ENCODE measurements around the gene CALR3. TPM values are rescaled to one million over a fixed set of nuclear protein-coding genes. Genes with fewer than 3 reads are reported as not detected.
A peak's percentile ranks its signal among the peaks of the same experiment; 100 is the strongest.

CALR3 gene
- total RNA-seq, 3 donors from 2014 or later, result not detected

DNA sequence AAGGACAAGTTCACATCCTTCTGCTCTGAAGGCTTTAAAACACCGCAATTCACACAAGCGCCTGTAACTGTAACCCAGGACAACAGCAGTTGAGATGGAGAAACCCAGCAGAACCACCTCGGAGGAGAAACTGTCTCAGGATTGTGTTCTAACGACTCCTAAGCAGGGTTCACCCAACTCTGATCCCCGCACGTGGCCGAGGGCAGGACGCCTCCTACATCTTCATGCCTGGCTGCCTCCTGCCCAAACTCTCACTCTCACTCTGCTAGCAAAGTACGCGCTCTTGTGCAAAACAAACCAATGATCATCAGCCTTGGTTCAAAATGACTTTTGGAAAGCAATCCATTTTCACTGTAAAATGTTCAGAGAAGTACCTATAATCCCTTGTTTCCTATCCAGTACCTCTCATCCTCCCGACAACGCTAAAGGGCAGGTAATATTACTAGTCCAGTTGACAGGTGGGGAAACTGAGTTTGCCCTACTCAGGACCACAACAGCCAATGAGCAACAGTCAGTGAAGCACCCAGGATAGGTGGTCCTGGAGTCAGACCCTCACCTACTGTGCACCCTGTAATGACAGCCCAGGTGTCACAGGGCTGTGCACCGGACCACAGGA is 49.8 kb downstream of the CALR3 start:
- ATAC-seq, result no peak
- Histone ChIP-seq H3K9me3 (no peaks in the 10 kb centered on the region), H3K36me3 (ENCODE audit: low read depth) (no peaks in the 10 kb centered on the region), H3K4me1 (ENCODE audit: low read depth) (peaks cover 23% of the 10 kb centered on the region), H3K4me3 (no peak overlapping the region)
- no peak for DNase-seq
- TF ChIP-seq, protein P1, sequence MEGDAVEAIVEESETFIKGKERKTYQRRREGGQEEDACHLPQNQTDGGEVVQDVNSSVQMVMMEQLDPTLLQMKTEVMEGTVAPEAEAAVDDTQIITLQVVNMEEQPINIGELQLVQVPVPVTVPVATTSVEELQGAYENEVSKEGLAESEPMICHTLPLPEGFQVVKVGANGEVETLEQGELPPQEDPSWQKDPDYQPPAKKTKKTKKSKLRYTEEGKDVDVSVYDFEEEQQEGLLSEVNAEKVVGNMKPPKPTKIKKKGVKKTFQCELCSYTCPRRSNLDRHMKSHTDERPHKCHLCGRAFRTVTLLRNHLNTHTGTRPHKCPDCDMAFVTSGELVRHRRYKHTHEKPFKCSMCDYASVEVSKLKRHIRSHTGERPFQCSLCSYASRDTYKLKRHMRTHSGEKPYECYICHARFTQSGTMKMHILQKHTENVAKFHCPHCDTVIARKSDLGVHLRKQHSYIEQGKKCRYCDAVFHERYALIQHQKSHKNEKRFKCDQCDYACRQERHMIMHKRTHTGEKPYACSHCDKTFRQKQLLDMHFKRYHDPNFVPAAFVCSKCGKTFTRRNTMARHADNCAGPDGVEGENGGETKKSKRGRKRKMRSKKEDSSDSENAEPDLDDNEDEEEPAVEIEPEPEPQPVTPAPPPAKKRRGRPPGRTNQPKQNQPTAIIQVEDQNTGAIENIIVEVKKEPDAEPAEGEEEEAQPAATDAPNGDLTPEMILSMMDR (IDR thresholded peaks at IDR 0.05), result no peak
- intact Hi-C loops (cut with DNase I, micrococcal nuclease), result no loop called here

DNA sequence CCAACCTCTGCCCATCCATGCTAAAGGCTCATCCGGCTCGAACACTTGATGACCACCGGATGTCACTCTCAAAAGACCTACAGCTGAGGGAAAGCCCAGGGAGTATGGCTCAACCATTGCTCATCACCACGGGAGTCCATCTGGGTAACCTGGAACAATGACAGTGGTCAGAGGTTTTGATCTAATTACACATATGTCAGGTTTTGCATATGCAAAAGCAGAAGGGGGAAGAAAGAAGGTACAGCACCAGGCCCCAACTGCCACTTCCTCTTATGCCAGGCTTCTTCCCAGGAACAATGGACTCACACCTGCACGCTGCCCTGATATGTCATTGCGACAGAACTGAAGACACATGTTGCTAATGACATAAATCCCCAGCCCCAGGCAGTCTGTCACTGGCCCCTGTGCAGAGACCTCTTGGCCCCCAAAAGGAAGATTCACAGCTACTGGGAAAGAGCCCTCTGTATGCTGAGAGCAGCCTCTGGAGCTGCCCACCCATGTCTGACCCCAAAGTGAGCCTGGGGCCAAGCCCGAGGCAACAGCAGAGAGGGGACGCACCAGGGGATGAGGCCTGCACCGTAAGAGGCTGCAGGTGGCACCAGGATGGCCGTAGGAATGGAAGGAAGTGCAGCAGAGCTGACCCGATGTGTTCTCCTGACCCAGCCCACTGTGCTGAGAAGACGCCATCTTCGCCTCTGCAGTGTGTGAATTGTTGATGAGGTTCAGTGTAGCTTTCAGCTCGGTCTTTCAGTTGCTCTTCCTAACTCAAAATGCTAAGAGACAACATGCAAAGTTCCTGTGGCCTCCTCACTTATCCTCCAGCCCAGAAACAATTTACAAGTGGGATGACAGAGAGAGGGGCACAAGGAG is 50.5 kb downstream of the CALR3 start:
- TF ChIP-seq, protein P1 (IDR thresholded peaks at IDR 0.05), result no peak
- no peak for DNase-seq
- ATAC-seq, result peak; percentile 49
- Histone ChIP-seq H3K4me3 (no peak overlapping the region), H3K36me3 (ENCODE audit: low read depth) (no peaks in the 10 kb centered on the region), H3K9me3 (no peaks in the 10 kb centered on the region), H3K4me1 (ENCODE audit: low read depth) (peaks cover 23% of the 10 kb centered on the region)
- intact Hi-C loops (cut with DNase I, micrococcal nuclease), result no loop called here

DNA sequence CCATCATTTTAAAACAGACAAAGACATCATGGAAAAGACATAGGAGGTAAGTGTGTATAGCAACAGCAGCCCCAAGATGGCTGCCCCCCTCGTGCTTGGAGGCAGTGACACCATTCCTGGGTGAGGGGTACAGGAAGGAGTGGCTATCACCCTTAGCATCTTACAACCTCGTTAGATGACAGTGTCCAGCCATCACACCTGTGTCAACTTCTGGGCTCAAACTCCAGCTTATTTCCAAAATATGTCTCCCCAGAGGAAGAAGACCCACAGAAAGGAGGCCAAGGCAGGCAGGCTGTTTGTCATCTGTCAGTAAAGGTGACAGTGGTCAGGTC is 51.7 kb downstream of the CALR3 start:
- ATAC-seq, result no peak
- H3K4me1 ChIP-seq (ENCODE audit: low read depth), result peaks cover 23% of the 10 kb centered on the region

DNA sequence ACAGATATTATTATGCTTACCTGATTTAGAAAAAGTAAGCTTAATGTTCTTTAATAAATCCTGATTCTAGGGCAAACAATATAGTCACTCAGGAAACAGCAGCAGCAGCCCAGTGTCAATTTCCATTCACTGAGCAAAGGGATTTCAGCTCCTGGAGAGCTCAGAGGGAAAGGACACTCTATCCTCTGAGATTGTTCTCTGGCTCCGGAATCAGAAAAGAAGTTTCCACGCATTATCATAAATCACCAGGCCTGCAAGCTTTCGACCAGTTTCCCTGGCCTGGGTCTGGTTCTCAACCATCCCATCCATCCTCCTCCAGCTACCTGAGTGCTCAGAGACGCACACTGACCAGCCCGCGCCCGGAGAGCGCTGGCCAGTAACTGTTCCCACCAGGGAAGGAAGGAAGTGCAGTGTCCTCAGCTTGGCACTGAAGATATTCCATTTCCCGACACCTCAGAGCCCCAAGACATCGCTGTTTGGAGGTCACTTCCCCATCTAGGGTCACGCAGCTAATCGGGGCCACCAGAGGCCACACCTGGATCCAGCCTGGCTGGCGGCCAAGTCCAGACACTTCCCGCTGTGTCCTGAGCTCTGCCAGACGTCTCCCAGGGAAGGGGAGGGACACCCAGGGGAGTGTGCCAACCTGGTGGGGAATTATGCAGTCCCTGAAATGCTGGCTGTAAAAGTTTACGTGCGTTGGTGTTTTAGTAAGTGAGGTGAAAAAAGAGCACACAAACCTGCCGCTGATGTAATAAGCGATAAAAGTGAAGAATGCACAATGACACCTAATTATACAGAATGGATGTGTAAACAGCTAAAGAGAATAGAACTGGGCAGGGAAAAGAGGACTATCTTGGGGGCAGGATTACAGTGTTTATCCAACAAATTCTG is 53.3 kb downstream of the CALR3 start:
- TF ChIP-seq, protein P1 (IDR thresholded peaks at IDR 0.05), result no peak
- Histone ChIP-seq H3K4me1 (ENCODE audit: low read depth) (peaks cover 23% of the 10 kb centered on the region), H3K4me3 (no peak overlapping the region), H3K36me3 (ENCODE audit: low read depth) (no peaks in the 10 kb centered on the region), H3K9me3 (no peaks in the 10 kb centered on the region)
- ATAC-seq (peak; percentile 82), DNase-seq (peak; percentile 81 to 89 (median 86))
- intact Hi-C loops (cut with DNase I, micrococcal nuclease), result no loop called here

More for the DNA sequence above, 51.7 kb downstream of the CALR3 start:
- H3K36me3 ChIP-seq (ENCODE audit: low read depth), result no peaks in the 10 kb centered on the region
- no peak overlapping the region for H3K4me3 ChIP-seq
- intact Hi-C loops (cut with DNase I, micrococcal nuclease), result no loop called here
- TF ChIP-seq, protein P1 (IDR thresholded peaks at IDR 0.05), result no peak
- no peak for DNase-seq
- H3K9me3 ChIP-seq, result no peaks in the 10 kb centered on the region

DNA sequence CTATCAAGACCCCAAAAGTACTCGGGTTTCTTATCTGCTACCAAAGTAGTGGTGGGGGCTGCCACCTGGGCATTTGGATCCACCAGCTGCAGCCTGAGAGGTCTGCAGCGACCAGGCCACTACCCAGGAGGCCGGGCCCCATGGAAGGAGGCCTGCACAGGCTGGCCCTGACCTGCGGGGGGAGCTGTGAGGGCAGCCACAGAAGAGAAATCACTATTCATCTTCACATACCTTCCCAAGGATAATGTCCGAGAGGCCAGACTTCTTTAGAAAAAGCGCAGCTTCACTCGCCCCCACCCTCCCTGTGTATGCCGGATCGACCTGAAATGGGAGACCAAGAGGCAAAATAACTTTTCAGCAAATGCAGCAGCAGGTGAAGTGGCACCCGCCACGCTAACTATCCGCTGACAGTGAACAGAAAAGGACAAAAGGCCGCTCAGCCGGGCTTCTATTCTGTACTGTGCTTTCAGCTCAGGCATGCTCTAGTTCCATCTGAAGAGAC is 54.3 kb downstream of the CALR3 start:
- Histone ChIP-seq H3K4me1 (ENCODE audit: low read depth) (peaks cover 20% of the 10 kb centered on the region), H3K36me3 (ENCODE audit: low read depth) (no peaks in the 10 kb centered on the region), H3K4me3 (no peak overlapping the region), H3K9me3 (no peaks in the 10 kb centered on the region)
- ATAC-seq (peak; percentile 49), DNase-seq (peak in 2 of 3 donors; percentile 34 to 55)
- TF ChIP-seq, protein P1 (IDR thresholded peaks at IDR 0.05), result no peak
- intact Hi-C loops (cut with DNase I, micrococcal nuclease), result no loop called here

Measured in mucosa of descending colon (tissue), 3 donors.